Pancreas (tissue), 10 donors: ENCODE measurements around the gene ZMYND8. TPM values are rescaled to one million over a fixed set of nuclear protein-coding genes. Genes with fewer than 3 reads are reported as not detected.

Experiments
- ATAC-seq, 4 donors: fragments of 200-7000 bp; cut with Tn5 transposase; one replicate each; pipeline versions ENCODE4 v1.8.0 to v1.9.1; 2020; ENCODE audit warnings: mild to moderate bottlenecking in 4 of 4, moderate library complexity in 4 of 4
- DNase-seq, 6 donors: peaks; one replicate each; pipeline ENCODE4 v3.0.0-alpha.2; 2020
- FAIRE-seq: peaks from 2 replicates; lab custom pipeline; 2012; peaks lifted over from hg19 to GRCh38; lab: Jason Lieb, UNC
- H3K27ac ChIP-seq, 4 donors: fragments of 200-600 bp; sonication (generic); 1 replicate in 3 of 4; 2 replicates in 1 of 4; pipeline versions ENCODE4 v1.5.0 to v1.8.0; 2020
- H3K27me3 ChIP-seq, 4 donors: fragments of 200-600 bp; one replicate each; pipeline ENCODE4 v1.8.0; 2021
- H3K36me3 ChIP-seq, 3 donors: fragments of 200-600 bp; sonication (generic) in 1 of 3; one replicate each; pipeline versions ENCODE4 v1.5.0 to v1.8.0; 2020 to 2021
- H3K4me1 ChIP-seq, 3 donors: fragments of 200-600 bp; one replicate each; pipeline ENCODE4 v1.8.0; 2021
- H3K4me3 ChIP-seq, 4 donors: fragments of 200-600 bp; sonication (generic) in 2 of 4; one replicate each; pipeline versions ENCODE4 v1.5.0 to v1.8.0; 2020 to 2021
- H3K9me3 ChIP-seq, 4 donors: fragments of 200-600 bp; one replicate each; pipeline ENCODE4 v1.8.0; 2021
- WGBS, 2 donors: extraction: QIAGEN DNeasy Blood & Tissue Kit; methylation state at CpG; one replicate each; pipeline ENCODE4 v1.1.7; 2013; 5-methylcytosine and 5-hydroxymethylcytosine counted together
- intact Hi-C, 3 donors: fragments of 100-400 bp; cut with DNase I; formaldehyde crosslinking; loops; one replicate each; pipeline versions ENCODE4 v1.11.1 to v1.14.2; 2022
- polyA plus RNA-seq, 2 donors: library from polyadenylated mRNA; stranded (reverse); fragments of 200-250 nt; gene quantifications; one replicate each; pipeline ENCODE4 v1.2.3, GENCODE V29; 2013
- total RNA-seq, 6 donors: library from RNA; stranded (reverse); fragmentation: NEBNext Ultra II Directional in 4 of 6; extraction: Animal tissue kit (Norgen Biotek cat#: 25700) in 4 of 6; gene quantifications; one replicate each; pipeline versions ENCODE4 v1.2.1 to v1.2.4, GENCODE V29; 2021 to 2023
- TF ChIP-seq, protein P1 (sequence below), 4 donors: fragments of 200-600 bp; sonication (generic) in 3 of 4; IDR thresholded peaks; one replicate each; pipeline versions ENCODE4 v1.5.0 to v1.8.0; 2021; ENCODE audit warnings: antibody characterized with exemption in 4 of 4
- donor health status: healthy with polysubstance abuse.
- donor health status: DM: no; HTN: no; CAD: no; lungs with moderate emphysema.
- donor health status: DM: no; HTN: no; CAD: no.
- donor health status: control.
- donor health status: control.
- donor health status: Bipolar disorder and iron deficiency.
- donor health status: DM: yes; HTN: yes; CAD: no.
- donor health status: DM: no; HTN: no; CAD: no.
- donor health status: DM: no; HTN: no; CAD: no.
- donor health status: DM: yes; HTN: yes; CAD: no.

Gene ZMYND8
- total and polyA plus RNA-seq, 8 donors: 10.8 to 25.6 (median 17.2) TPM

DNA sequence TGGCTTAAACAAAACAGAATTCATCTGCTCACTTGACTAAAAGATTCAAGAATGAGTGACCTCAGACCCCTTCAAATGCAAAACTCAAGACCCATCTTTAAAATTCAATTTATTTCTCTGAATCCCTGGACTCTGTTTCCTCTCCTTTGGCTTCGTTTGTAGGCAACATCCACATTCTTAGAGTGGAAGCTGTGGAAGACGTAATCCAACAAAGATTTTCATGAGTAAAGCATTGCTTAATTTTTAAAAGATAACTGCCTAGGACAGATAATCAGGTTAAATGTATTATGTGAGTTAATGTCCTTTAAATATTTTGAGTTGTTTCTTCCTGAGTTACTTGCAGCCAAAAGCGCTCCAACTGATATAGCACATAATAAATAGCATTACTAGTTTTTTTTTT, 164.5 kb downstream of the ZMYND8 start:
- no peak overlapping the region for H3K27ac ChIP-seq
- no peak for ATAC-seq
- H3K4me1 ChIP-seq: no peaks in the 10 kb centered on the region
- H3K27me3 ChIP-seq: no peaks in the 10 kb centered on the region
- no peak for FAIRE-seq
- DNase-seq: no peak
- no peak overlapping the region for H3K4me3 ChIP-seq
- H3K36me3 ChIP-seq: no peaks in the 10 kb centered on the region
- intact Hi-C loops: loop anchor here in 1 of 3 donors (10.0 kb wide), 1 partner anchor 193 kb away; no protein-coding TSS in a partner anchor
- WGBS, 2 donors: 65 to 76% methylated on average over 3 of the region's 3 CpGs
- H3K9me3 ChIP-seq: no peaks in the 10 kb centered on the region
- TF ChIP-seq, protein P1, sequence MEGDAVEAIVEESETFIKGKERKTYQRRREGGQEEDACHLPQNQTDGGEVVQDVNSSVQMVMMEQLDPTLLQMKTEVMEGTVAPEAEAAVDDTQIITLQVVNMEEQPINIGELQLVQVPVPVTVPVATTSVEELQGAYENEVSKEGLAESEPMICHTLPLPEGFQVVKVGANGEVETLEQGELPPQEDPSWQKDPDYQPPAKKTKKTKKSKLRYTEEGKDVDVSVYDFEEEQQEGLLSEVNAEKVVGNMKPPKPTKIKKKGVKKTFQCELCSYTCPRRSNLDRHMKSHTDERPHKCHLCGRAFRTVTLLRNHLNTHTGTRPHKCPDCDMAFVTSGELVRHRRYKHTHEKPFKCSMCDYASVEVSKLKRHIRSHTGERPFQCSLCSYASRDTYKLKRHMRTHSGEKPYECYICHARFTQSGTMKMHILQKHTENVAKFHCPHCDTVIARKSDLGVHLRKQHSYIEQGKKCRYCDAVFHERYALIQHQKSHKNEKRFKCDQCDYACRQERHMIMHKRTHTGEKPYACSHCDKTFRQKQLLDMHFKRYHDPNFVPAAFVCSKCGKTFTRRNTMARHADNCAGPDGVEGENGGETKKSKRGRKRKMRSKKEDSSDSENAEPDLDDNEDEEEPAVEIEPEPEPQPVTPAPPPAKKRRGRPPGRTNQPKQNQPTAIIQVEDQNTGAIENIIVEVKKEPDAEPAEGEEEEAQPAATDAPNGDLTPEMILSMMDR (IDR thresholded peaks at IDR 0.05): no peak

DNA sequence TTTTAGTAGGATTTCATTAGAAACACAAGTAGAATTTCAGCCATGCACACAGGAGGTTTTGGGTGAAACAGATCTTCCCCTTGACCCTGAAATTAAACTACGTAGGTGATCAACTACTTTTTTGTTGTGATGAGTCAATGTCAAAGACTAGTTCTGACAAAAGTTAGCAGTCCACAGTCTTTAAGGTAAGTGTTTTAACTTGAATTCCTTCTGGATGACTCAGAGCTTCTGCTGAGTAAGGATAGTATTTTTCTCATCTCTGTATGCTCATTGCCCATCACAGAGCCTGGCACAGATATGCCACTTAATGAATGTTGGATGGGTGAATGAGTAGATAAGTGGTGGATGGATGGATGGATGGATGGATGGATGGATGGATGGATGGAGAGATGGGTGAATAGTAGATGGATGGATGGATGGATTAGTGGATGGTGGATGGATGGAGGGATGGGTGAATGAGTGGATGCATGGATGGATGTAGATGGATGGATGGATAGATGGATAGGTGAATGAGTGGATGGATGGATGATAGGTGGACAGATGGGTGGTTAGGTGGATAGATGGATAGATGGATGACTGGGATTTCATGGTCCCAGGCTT, 165.3 kb downstream of the ZMYND8 start:
- H3K4me1 ChIP-seq: no peaks in the 10 kb centered on the region
- no peak overlapping the region for H3K4me3 ChIP-seq
- intact Hi-C loops: loop anchor here in 1 of 3 donors (10.0 kb wide), 1 partner anchor 194 kb away; no protein-coding TSS in a partner anchor
- TF ChIP-seq, protein P1 (IDR thresholded peaks at IDR 0.05): no peak
- ATAC-seq (no peak), FAIRE-seq (no peak), DNase-seq (no peak)
- 69 to 90% methylated on average over 1 of the region's 1 CpG for WGBS, 2 donors
- no peak overlapping the region for H3K27ac ChIP-seq
- no peaks in the 10 kb centered on the region for H3K36me3 ChIP-seq
- H3K9me3 ChIP-seq: no peaks in the 10 kb centered on the region
- H3K27me3 ChIP-seq: no peaks in the 10 kb centered on the region

DNA sequence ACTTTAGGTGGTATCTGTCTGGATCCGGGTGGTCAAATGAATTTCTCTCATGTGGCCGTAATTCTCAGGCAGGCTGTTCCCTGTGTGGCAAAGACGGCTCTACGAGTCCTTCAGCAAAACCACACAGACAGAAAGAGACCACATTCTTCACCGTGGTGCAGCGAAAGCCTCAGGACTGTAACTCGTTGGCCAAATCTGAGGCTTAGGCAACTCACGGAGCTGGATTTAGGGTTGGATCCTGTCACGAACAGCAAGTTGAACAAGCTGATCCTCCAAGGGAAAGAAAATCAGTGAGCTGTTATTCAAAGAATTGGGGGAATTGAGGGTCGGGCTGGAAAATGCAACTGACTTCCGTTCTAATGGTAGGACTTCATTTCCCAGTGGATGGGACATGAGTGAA, 167.4 kb downstream of the ZMYND8 start:
- Histone ChIP-seq H3K4me3 (no peak overlapping the region), H3K9me3 (no peaks in the 10 kb centered on the region), H3K36me3 (no peaks in the 10 kb centered on the region), H3K27me3 (no peaks in the 10 kb centered on the region), H3K4me1 (no peaks in the 10 kb centered on the region), H3K27ac (no peak overlapping the region)
- whole genome bisulfite sequencing, 2 donors: 42 to 55% methylated on average over 11 of the region's 11 CpGs
- ATAC-seq (no peak), FAIRE-seq (no peak), DNase-seq (no peak)
- intact Hi-C loops: no loop called here
- TF ChIP-seq, protein P1 (IDR thresholded peaks at IDR 0.05): no peak

DNA sequence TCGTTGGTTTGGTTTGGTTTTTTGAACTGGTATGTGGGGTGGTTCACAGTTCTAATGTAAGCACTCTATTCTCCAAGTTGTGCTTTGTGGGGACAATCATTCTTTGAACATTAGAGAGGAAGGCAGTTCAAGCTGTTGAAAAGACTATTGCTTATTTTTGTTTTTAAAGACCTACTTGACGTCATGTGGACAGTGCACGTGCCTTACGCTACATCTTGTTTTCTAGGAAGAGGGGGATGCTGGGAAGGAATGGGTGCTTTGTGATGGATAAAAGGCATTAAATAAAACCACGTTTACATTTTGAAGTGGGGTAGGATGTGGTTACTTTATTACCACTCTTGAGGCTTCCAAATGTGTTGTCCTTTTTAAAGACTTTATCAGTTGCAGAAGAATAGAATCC, 168.0 kb downstream of the ZMYND8 start:
- WGBS, 2 donors: 63 to 69% methylated on average over 5 of the region's 5 CpGs
- TF ChIP-seq, protein P1 (IDR thresholded peaks at IDR 0.05): no peak
- no peaks in the 10 kb centered on the region for H3K27me3 ChIP-seq
- ATAC-seq: no peak
- no peak overlapping the region for H3K27ac ChIP-seq
- H3K9me3 ChIP-seq: no peaks in the 10 kb centered on the region
- H3K4me1 ChIP-seq: no peaks in the 10 kb centered on the region
- FAIRE-seq: no peak
- intact Hi-C loops: no loop called here
- H3K4me3 ChIP-seq: no peak overlapping the region
- no peaks in the 10 kb centered on the region for H3K36me3 ChIP-seq
- DNase-seq: no peak

DNA sequence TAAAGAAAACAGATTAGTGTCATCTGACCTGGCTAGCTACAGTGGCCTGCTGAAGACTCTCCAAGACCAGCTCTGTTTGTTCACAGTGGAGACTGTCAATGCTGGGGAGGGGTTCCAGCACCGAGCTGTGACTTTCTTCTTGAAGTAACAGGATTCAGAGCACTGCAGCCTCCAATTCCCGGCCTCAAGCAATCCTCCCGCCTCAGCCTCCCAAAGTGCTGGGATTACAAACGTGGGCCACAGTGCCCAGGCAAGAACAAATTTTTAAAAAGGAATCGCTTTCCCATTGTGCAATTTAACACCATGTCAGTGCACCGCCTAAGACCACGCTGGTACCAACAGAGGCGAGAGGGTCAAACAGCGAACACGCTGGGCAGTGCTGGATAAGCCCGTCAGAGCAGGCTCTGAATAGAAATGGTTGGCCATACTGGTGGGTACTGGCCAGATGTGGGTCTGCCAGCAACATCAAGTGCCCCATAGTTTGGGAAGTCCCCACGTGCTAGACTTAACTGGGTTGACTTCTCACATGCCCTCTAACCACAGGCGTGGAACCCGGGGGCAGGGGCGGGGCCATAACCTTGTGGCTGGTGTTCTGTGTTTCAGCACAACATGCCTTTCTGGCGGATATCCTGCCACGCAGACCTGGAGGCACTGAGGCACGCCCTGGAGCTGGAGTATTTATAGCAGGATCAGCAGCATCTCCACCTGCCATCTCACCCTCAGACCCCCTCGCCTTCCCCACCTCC, 168.9 kb downstream of the ZMYND8 start:
- WGBS, 2 donors: 70 to 74% methylated on average over 19 of the region's 19 CpGs
- H3K4me1 ChIP-seq: no peaks in the 10 kb centered on the region
- DNase-seq (no peak), FAIRE-seq (no peak), ATAC-seq (no peak)
- TF ChIP-seq, protein P1 (IDR thresholded peaks at IDR 0.05): no peak
- H3K27ac ChIP-seq: no peak overlapping the region
- intact Hi-C loops: no loop called here
- no peaks in the 10 kb centered on the region for H3K9me3 ChIP-seq
- H3K4me3 ChIP-seq: no peak overlapping the region
- no peaks in the 10 kb centered on the region for H3K36me3 ChIP-seq
- H3K27me3 ChIP-seq: no peaks in the 10 kb centered on the region
